ENCODE data around the gene ZNRF1. TPM values are rescaled to one million over a fixed set of nuclear protein-coding genes. Genes with fewer than 3 reads are reported as not detected.

ZNRF1 gene
- total and polyA plus RNA-seq, 2 of the 13 experiments (the other 11 are each of a cell fraction or from before 2014, with no cell fraction given): 43.9 to 58.7 TPM

- TF ChIP-seq AKNA (CRISPR knock-in tag; IDR thresholded peaks at IDR 0.05; ENCODE audit: borderline replicate concordance) (no peak), TIGD3 (CRISPR knock-in tag; IDR thresholded peaks at IDR 0.05; ENCODE audit: borderline replicate concordance) (no peak), MYNN (CRISPR knock-in tag; IDR thresholded peaks at IDR 0.05; ENCODE audit: low read depth) (0 out of 2 replicates have a peak, but pooled peaks have one; percentile 42), ZBTB33 (CRISPR knock-in tag; IDR thresholded peaks at IDR 0.05) (peak; percentile 99), ZNF124 (CRISPR knock-in tag; IDR thresholded peaks at IDR 0.05) (no peak; the same call in 1 of the 2 replicates), ZNF619 (CRISPR knock-in tag; IDR thresholded peaks at IDR 0.05) (no peak), GATAD2A (CRISPR knock-in tag; IDR thresholded peaks at IDR 0.05) (peak; percentile 57; the same call in 1 of the 2 replicates), BCL3 (CRISPR knock-in tag; IDR thresholded peaks at IDR 0.05) (no peak), ZNF30 (CRISPR knock-in tag; IDR thresholded peaks at IDR 0.05) (no peak), GABPB1 (CRISPR knock-in tag; IDR thresholded peaks at IDR 0.05) (peak; percentile 28; the same call in 1 of the 2 replicates), KDM5B (CRISPR knock-in tag; IDR thresholded peaks at IDR 0.05; ENCODE audit: borderline replicate concordance) (no peak), MIER2 (CRISPR knock-in tag; IDR thresholded peaks at IDR 0.05) (no peak), HDAC2 (CRISPR knock-in tag; IDR thresholded peaks at IDR 0.05) (0 out of 2 replicates have a peak, but pooled peaks have one; percentile 45), ELF3 (CRISPR knock-in tag; IDR thresholded peaks at IDR 0.05) (peak; percentile 49; the same call in 1 of the 2 replicates), SCMH1 (CRISPR knock-in tag; IDR thresholded peaks at IDR 0.05; ENCODE audit: borderline replicate concordance) (no peak), TOE1 (CRISPR knock-in tag; IDR thresholded peaks at IDR 0.05) (no peak), THAP9 (CRISPR knock-in tag; IDR thresholded peaks at IDR 0.05; ENCODE audit: borderline replicate concordance) (peak; percentile 25; the same call in 1 of the 2 replicates)
These were observed 88.7 kb downstream of the ZNRF1 start (continued) for GRCh38 chr16:75087375-75087979.

All from HepG2 (cell line).